Erythroblast (primary cell): ENCODE results near the gene AP4B1.

Experiments
- GATA1 ChIP-seq: IDR thresholded peaks from 2 replicates; pipeline ENCODE4 v1.6.1; 2011; ENCODE audit warnings: low read depth, mild to moderate bottlenecking, control low read depth, low read length, moderate library complexity
- POLR2A ChIP-seq: IDR thresholded peaks from 2 replicates; pipeline ENCODE4 v1.6.1; 2011; ENCODE audit warnings: mild to moderate bottlenecking, low read length

DNA sequence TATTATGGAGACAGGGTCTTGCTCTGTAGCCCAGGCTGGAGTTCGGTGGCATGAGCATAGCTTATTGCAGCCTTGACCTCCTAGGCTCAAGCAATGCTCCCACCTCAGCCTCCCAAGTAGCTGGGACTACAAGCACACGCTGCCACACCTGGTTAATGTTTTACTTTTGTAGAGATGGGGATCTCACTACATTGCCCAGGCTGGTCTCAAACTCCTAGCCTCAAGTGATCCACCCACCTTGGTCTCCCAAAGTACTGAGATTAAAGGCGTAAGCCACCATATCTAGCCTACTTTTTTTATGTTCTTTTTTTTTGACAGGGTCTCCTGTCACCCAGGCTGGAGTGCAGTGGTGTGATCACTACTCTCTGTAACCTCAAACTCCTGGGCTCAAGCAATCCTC, 11.3 kb downstream of the AP4B1 start:
- no peak for TF ChIP-seq POLR2A
- TF ChIP-seq GATA1 = no peak
